Left colon (tissue), 2 donors: ENCODE data around the gene WNK2. TPM values are rescaled to one million over a fixed set of nuclear protein-coding genes. Genes with fewer than 3 reads are reported as not detected.
A peak's percentile ranks its signal among the peaks of the same experiment; 100 is the strongest.

Experiments
- ATAC-seq: fragments of 200-7000 bp; cut with Tn5 transposase; one replicate; pipeline ENCODE4 v1.9.1; 2020; ENCODE audit warnings: mild to moderate bottlenecking, moderate library complexity
- DNase-seq, 2 donors: peaks; one replicate each; pipeline ENCODE4 v3.0.0-alpha.2; 2020
- intact Hi-C, 2 donors: fragments of 100-400 bp; cut with DNase I in 1 of 2; cut with micrococcal nuclease in 1 of 2; formaldehyde crosslinking; loops; one replicate each; pipeline versions ENCODE4 v1.11.2 to v1.14.0; 2022; cut with DNase I, micrococcal nuclease
- total RNA-seq, 2 donors: library from RNA; stranded (reverse); fragmentation: NEBNext Ultra II Directional; extraction: Animal tissue kit (Norgen Biotek cat#: 25700); gene quantifications; one replicate each; pipeline ENCODE4 v1.2.1, GENCODE V29; 2021
- donor health status: DM: no; HTN: no; CAD: no.
- donor health status: DM: yes; HTN: yes; CAD: no.

Gene WNK2
- total RNA-seq, 2 donors from 2014 or later = 161 to 279 TPM

DNA sequence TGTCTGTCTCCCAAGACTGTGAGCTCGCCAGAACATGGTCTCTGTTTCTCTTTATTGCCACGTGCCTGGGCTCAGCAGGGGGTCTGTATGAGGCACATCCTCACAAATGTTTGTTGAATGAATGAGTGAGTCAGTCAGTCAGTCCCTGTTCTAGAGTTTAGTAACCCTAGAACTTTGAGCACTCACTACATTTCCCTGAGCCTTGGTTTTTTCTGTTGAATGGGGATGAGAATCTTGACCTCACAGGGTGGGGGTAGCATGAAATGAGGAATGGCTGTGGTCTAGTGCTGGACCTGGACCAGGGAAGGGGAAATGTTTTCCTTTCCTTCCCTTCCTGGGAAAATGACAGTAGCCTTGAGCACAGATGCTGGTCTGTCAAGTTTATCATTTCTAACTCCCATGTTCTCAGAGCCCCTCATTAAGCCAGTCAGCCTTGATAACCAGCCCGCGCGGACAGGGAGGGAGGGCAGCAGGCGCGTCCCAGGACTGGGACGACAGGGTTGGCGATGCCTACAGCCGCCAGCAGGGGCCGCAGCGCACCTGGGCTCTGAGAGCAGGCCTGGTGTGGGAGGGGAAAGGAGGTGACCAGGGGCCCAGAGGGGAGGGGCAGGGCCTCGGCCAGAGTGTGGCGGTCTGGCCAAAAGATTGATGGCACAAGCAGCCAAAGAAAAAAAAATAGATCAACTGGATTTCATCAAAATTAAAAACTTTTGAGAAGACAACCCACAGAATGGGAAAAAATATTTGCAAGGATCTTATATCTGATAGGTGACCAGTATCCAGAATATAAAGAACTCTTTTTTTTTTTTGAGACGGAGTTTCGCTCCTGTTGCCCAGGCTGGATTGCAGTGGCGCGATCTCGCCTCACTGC is 24.1 kb upstream of the WNK2 start:
- intact Hi-C loops = loop anchor here in 1 of 2 donors (10.0 kb wide), 1 partner anchor 145 kb away; no protein-coding TSS in a partner anchor
- DNase-seq = peak; percentile 69 to 89
- peak; percentile 98 for ATAC-seq

- ATAC-seq (no peak), DNase-seq (no peak)
- intact Hi-C loops = loop anchor here in 1 of 2 donors (10.0 kb wide), 1 partner anchor 143 kb away; no protein-coding TSS in a partner anchor
These were observed 22.0 kb upstream of the WNK2 start for GRCh38 chr9:93161786-93162562.

GRCh38 chr9:93164085-93164484 is 19.9 kb upstream of the WNK2 start:
- DNase-seq (no peak), ATAC-seq (no peak)
- intact Hi-C loops = loop anchor here in 1 of 2 donors (10.0 kb wide), 1 partner anchor 141 kb away; no protein-coding TSS in a partner anchor

DNA sequence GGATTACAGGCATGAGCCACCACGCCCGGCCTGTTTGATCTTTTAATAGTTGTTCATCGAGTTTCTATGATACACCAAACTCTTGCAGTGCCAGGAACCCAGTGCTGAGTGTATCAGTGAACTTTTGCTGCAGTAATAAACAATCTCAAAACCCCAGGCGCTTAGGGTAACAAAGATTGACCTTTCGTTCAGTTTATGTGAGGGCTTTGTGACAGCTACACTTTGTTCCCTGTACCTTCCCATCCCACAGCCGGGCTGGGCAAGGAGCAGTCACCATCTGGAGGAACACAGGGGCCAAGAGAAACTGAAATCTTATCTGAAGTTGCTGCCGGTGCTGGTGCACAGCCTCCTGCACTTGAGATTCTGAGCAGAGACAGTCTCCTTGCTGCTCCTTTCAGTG is 17.2 kb upstream of the WNK2 start:
- intact Hi-C loops = loop anchor here in 1 of 2 donors (10.0 kb wide), 1 partner anchor 138 kb away; no protein-coding TSS in a partner anchor
- DNase-seq = peak in 1 of 2 donors; percentile 38
- ATAC-seq = peak; percentile 95

- DNase-seq = no peak
- ATAC-seq = peak; percentile 19
- intact Hi-C loops = loop anchor here in 1 of 2 donors (10.0 kb wide), 1 partner anchor 138 kb away; no protein-coding TSS in a partner anchor
These were observed 16.8 kb upstream of the WNK2 start for GRCh38 chr9:93167185-93167584.

- no peak for ATAC-seq
- intact Hi-C loops = loop anchor here in 1 of 2 donors (10.0 kb wide), 1 partner anchor 137 kb away; no protein-coding TSS in a partner anchor
These were observed 16.1 kb upstream of the WNK2 start for GRCh38 chr9:93167838-93168237.

GRCh38 chr9:93168581-93168980 is 15.4 kb upstream of the WNK2 start:
- DNase-seq (no peak), ATAC-seq (no peak)
- intact Hi-C loops = loop anchor here in 1 of 2 donors (10.0 kb wide), 1 partner anchor 136 kb away; no protein-coding TSS in a partner anchor

More at GRCh38 chr9:93167838-93168237, 16.1 kb upstream of the WNK2 start:
- no peak for DNase-seq

- intact Hi-C loops = loop anchor here in 1 of 2 donors (10.0 kb wide), 1 partner anchor 135 kb away; no protein-coding TSS in a partner anchor
- ATAC-seq (no peak), DNase-seq (no peak)
These were observed 14.5 kb upstream of the WNK2 start for GRCh38 chr9:93169444-93169843.

- no peak for DNase-seq
- intact Hi-C loops = no loop called here
- ATAC-seq = no peak
These were observed 13.4 kb upstream of the WNK2 start for GRCh38 chr9:93170571-93170970.

GRCh38 chr9:93171261-93171990 is 12.5 kb upstream of the WNK2 start:
- DNase-seq = no peak
- intact Hi-C loops = no loop called here
- ATAC-seq = no peak

GRCh38 chr9:93172666-93173364 is 11.1 kb upstream of the WNK2 start:
- ATAC-seq (no peak), DNase-seq (no peak)
- intact Hi-C loops = no loop called here

DNA sequence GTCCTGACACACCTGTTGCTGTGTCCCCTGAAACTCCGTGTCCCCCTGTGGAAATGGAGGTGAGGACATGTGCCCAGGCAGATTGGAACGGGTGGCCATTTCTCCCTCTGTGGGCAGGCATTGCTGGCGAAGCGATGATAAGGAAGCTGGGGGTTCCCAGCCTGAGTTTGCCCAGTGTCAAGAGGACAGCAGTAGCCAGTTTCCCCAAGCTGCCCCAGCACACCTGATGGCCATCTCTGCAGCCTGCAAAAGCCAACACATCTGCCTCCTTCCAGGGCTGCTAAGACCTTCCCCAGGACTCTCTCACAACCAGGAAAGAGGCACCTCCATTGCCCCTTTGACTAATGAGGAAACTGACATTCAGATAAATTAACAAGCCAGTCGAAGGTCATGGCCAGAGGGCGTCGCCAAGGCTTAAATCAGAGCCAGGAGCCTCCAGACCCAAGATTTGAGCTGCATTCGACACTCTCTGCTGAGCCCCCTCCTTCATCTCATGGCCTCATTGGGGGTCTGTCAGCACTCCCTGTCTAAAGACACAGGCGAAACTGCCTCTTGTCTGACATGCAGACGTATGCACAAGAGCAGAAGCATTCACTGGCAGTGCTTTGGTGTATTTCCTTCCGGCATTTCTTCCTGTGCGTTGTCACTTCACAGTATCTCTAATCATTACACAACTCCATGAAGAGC is 10.4 kb upstream of the WNK2 start:
- ATAC-seq (peak; percentile 17), DNase-seq (no peak)
- intact Hi-C loops = no loop called here

- no peak for DNase-seq
- no peak for ATAC-seq
- intact Hi-C loops = no loop called here
These were observed 9.0 kb upstream of the WNK2 start for GRCh38 chr9:93174976-93175375.

DNA sequence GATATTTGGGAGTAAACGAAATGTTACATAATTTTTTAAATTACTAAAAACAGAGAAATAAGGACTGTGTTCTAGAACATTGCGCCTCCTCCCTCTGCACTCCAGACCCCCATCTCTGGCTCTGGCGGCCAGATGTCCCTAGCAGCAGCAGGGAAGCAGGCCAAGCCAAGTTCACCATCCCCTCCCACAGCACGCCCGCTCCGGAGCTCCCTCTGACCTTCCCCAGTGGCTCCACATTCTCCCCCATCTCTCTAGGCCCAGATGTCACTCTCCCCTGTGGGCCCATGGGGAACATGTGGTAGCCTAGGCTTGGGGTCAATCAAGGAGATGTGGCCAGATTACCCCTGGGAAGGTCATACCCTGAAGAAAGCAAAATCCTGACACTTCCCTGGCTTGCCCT is 6.3 kb upstream of the WNK2 start:
- DNase-seq (no peak), ATAC-seq (no peak)
- intact Hi-C loops = no loop called here

GRCh38 chr9:93178851-93179786 is 4.8 kb upstream of the WNK2 start:
- DNase-seq (no peak), ATAC-seq (no peak)
- intact Hi-C loops = no loop called here

- intact Hi-C loops = no loop called here
- no peak for DNase-seq
- ATAC-seq = no peak
These were observed 3.0 kb upstream of the WNK2 start for GRCh38 chr9:93180938-93181337.
